AG09309 (cell line): ENCODE results near the gene ADAMTSL4.
"Not testable (repeated sequence)": the region's sequence is repeated elsewhere in the genome, so short reads cannot be mapped to it uniquely, and the experiment has no call there.

ENCODE experiments used
- DNase-seq: peaks from one replicate; pipeline ENCODE4 v3.0.0-alpha.2; 2010; ENCODE audit warnings: low read depth
- H3K4me3 ChIP-seq: 2 replicates; pipeline ENCODE4 v1.5.1; 2011; ENCODE audit warnings: mild to moderate bottlenecking, low read depth, low read length, moderate library complexity; ENCODE audit not compliant: control insufficient read depth
- TF ChIP-seq, protein P1 (sequence below): IDR thresholded peaks from 2 replicates; pipeline ENCODE4 v1.5.1; 2011; ENCODE audit warnings: mild to moderate bottlenecking, low read depth, low read length, inconsistent platforms; ENCODE audit not compliant: insufficient read depth, control insufficient read depth; ENCODE audit errors: missing control alignments

Gene ADAMTSL4

DNA sequence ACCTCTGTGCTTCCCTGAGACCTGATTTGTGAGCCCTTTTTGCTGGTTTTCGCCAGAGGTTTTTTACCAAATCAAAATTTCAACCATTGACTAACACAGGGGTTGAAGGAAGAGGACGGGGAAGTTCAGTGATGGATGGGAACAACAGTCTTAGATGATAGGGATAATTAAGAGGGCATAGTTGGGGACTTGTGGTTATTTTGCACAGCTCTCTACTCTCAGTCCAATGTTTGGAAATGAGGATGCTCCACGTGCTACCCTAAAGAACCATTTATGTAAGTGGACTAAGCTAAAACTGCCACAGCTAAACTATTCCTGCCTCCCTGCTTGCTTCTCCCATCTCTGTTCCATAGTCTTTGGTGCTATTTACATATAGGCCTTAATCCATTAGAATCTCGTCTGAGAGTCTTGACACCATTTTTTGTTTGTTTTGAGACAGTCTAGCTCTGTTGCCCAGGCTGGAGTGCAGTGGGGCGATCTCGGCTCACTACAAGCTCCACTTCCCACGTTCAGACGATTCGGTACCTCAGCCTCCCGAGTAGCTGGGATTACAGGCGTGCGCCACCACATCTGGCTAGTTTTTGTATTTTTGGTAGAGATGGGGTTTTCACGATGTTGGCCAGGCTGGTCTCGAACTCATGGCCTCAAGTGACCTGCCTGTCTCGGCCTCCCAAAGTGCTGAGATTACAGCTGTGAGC, 30.9 kb downstream of the ADAMTSL4 start:
- TF ChIP-seq, protein P1, sequence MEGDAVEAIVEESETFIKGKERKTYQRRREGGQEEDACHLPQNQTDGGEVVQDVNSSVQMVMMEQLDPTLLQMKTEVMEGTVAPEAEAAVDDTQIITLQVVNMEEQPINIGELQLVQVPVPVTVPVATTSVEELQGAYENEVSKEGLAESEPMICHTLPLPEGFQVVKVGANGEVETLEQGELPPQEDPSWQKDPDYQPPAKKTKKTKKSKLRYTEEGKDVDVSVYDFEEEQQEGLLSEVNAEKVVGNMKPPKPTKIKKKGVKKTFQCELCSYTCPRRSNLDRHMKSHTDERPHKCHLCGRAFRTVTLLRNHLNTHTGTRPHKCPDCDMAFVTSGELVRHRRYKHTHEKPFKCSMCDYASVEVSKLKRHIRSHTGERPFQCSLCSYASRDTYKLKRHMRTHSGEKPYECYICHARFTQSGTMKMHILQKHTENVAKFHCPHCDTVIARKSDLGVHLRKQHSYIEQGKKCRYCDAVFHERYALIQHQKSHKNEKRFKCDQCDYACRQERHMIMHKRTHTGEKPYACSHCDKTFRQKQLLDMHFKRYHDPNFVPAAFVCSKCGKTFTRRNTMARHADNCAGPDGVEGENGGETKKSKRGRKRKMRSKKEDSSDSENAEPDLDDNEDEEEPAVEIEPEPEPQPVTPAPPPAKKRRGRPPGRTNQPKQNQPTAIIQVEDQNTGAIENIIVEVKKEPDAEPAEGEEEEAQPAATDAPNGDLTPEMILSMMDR, result no peak
- H3K4me3 ChIP-seq, result peak overlapping the region; percentile 25
- no peak for DNase-seq

DNA sequence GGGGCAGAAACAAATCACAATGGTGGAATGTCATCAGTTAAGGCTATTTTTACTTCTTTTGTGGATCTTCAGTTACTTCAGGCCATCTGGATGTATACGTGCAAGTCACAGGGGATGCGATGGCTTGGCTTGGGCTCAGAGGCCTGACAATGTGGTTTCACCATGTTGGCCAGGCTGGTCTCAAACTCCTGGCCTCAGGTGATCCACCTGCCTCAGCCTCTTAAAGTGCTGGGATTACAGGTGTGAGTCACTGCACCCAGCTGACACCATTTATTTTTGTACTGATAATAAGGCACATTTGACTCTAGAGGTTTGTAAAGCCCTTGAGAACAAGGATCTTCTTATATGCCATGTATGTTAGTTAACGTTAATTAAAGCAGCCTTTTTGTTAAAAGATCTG, 31.8 kb downstream of the ADAMTSL4 start:
- not testable (repeated sequence) for H3K4me3 ChIP-seq, DNase-seq

DNA sequence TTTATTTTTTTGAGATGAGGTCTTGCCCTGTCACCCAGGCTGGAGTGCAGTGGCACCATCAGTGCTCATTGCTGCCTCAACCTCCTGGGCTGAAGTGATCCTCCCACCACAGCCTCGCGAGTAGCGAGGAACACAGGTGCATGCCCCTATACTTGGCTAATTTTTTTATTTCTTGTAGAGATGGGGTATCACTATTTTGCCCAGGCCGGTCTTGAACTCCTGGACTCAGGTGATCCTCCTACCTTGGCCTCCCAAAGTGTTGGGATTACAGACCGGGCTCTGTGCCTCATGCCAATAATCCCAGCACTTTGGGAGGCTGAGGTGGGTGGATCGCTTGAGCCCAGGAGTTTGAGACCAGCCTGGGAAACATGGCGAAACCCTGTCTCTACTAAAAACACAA, 32.2 kb downstream of the ADAMTSL4 start:
- DNase-seq, result not testable (repeated sequence)

DNA sequence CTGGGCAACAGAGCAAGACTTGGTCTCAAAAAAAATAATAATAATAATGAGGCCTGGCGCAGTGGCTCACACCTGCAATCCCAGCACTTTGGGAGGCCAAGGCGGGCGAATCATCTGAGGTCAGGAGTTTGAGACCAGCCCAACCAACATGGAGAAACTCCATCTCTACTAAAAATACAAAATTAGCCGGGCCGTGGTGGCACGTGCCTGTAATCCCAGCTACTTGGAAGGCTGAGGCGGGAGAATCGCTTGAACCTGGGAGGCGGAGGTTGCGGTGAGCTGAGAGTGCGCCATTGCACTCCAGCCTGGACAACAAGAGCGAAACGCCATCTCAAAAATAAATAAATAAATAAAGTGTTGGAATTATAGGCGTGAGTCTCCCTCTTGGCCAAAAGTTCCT, 32.8 kb downstream of the ADAMTSL4 start:
- DNase-seq, H3K4me3 ChIP-seq: not testable (repeated sequence)

More for the DNA sequence above, 32.2 kb downstream of the ADAMTSL4 start:
- H3K4me3 ChIP-seq, result not testable (repeated sequence)

DNA sequence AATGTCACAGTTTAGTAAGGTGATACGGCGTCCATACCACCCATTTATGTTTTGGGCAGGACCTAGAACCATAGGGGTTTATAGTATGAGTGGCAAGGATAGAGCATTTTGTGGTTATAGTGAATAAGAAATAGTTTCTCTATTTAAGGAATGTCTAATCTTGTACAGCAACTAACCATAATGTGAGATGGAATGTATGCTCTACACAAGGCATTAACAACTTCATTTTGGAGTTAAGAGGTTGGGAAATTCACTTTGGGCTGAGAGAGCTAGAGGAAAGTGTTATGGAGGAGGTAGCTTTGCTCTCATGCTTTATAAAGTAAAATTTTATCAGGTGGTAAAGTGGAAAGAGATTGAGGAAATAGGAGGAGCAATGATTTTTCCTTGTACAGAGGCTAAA, 33.2 kb downstream of the ADAMTSL4 start:
- H3K4me3 ChIP-seq, result no peak overlapping the region
- TF ChIP-seq, protein P1, result no peak
- no peak for DNase-seq

DNA sequence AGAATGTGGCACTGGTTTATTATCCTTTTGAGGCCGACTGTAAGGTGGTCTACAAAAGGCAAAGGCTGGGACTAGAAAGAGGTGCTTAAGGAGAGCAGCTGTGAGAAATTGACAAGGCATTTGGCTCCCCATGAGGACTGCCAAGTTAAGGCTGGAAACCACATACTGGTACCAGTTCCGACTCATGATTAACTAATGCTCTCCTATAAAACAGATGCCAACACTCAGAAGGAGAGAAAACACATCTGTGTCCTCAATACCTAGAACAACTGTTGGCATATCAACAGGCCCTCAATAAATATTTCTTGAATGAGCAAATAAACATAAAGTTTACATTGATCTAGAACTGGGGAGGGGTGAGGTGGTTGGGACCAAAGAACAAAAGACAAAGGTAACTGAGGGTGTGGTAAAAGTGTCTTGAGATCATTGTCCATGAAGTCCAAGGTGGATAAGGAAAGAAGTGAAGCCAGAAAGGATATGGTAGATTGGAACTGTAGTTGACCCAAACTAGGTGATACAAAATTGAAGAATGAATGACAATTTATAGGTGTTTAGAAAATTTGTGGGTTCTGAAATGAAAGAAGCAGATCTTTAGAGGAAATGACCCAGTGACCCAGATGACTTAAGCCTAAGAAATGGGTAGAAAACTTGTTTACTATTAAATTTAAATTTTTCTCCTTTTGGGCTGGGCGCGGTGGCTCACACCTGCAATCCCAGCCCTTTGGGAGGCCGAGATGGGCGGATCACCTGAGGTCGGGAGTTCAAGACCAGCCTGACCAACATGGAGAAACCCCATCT, 47.1 kb downstream of the ADAMTSL4 start:
- no peak for DNase-seq
- H3K4me3 ChIP-seq, result no peak overlapping the region
- TF ChIP-seq, protein P1, result no peak

DNA sequence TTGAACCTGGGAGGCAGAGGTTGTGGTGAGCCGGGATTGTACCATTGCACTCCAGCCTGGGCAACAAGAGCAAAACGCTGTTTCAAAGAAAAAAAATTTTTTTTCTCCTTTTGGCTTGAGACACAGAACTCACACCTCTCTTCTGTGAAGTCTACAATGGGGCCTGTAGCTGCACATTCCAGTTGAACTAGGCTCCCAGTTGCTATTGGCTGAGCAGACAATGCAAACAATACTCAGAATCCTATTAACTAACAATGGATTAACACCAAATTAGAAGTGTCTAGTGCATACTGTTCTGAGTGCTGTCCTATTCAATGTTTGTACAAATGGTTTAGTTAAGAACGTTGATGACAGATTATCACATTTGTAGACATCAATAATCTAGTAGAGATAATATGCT, 47.8 kb downstream of the ADAMTSL4 start:
- TF ChIP-seq, protein P1, result no peak
- no peak for DNase-seq
- no peak overlapping the region for H3K4me3 ChIP-seq

DNA sequence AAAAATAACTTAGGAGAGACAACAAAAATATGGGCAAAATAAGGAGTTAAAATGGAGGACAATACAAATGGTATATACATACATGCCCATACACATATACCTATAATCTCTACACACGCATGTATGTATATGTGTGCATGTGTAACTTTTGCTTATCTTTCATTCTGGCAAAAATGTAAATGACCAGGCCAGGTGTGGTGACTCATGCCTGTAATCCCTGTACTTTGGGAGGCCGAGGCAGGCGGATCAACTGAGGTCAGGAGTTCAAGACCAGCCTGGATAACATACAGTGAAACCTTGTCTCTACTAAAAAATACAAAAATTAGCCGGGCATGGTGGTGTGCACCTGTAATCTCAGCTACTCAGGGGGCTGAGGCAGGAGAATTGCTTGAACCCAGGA, 49.1 kb downstream of the ADAMTSL4 start:
- not testable (repeated sequence) for H3K4me3 ChIP-seq, DNase-seq

DNA sequence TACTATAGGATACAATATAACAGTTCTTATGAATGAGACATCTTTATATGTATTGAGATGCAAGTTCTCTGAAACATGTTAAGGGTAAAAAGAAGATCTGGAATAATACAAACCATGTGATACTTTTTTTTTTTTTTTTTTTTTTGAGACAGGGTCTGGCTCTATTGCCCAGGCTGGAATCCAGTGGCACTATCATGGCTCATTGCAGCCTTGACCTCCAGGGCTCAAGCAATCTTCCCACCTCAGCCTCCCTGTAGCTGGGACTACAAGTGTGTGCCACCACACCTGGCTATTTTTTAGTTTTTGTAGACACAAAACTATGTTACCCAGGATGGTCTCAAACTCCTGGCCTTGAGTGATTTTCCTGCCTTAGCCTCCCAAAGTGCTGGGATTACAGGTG, 52.3 kb downstream of the ADAMTSL4 start:
- DNase-seq, result no peak
- no peak overlapping the region for H3K4me3 ChIP-seq
- TF ChIP-seq, protein P1, result no peak

DNA sequence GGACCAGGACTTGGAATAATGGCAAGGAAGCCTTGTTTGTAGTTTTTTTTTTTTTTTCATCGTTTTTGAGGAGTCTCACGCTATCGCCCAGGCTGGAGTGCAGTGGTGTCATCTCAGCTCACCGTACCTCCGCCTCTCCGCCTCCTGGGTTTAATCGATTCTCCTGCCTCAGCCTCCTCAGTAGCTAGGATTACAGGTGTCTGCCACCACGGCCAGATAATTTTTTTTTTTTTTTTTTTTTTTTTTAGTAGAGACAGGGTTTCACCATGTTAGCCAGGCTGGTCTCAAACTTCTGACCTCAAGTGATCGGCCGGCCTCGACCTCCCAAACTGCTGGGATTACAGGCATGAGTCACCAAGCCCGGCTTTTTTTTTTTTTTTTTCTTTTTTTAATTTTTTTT, 53.2 kb downstream of the ADAMTSL4 start:
- not testable (repeated sequence) for H3K4me3 ChIP-seq, DNase-seq
